C4-2B (cell line): ENCODE results near the gene SEMA4D.
A peak's percentile ranks its signal among the peaks of the same experiment; 100 is the strongest.
"Not testable (repeated sequence)": the region's sequence is repeated elsewhere in the genome, so short reads cannot be mapped to it uniquely, and the experiment has no call there.

Experiments
- H3K27ac ChIP-seq: fragments of 450-650 bp; 2 replicates; pipeline ENCODE4 v1.5.1; 2017
- CTCF ChIP-seq: fragments of 450-650 bp; conservative IDR thresholded peaks from 2 replicates; pipeline ENCODE4 v1.5.1; 2017; ENCODE audit warnings: mild to moderate bottlenecking
- ZFX ChIP-seq: fragments of 450-650 bp; IDR thresholded peaks from 2 replicates; pipeline ENCODE4 v1.6.1; 2017

The SEMA4D gene

GRCh38 chr9:89474939-89475338 lies 23.0 kb downstream of the SEMA4D start:
- TF ChIP-seq CTCF (no peak), ZFX (no peak)
- peak overlapping the region; percentile 61 for H3K27ac ChIP-seq

GRCh38 chr9:89473762-89474469 lies 24.0 kb downstream of the SEMA4D start:
- no peak for TF ChIP-seq CTCF
- no peak for TF ChIP-seq ZFX
- H3K27ac ChIP-seq = peak overlapping the region; percentile 61

GRCh38 chr9:89471796-89472320 lies 26.1 kb downstream of the SEMA4D start:
- not testable (repeated sequence) for H3K27ac ChIP-seq

- TF ChIP-seq ZFX = no peak
- no peak for TF ChIP-seq CTCF
- no peak overlapping the region for H3K27ac ChIP-seq
These were observed 26.5 kb downstream of the SEMA4D start for GRCh38 chr9:89471390-89471789.

- H3K27ac ChIP-seq = no peak overlapping the region
- TF ChIP-seq ZFX = no peak
- no peak for TF ChIP-seq CTCF
These were observed 27.6 kb downstream of the SEMA4D start for GRCh38 chr9:89470224-89470839.

GRCh38 chr9:89469003-89469402 lies 28.9 kb downstream of the SEMA4D start:
- no peak overlapping the region for H3K27ac ChIP-seq
- no peak for TF ChIP-seq CTCF
- TF ChIP-seq ZFX = no peak

- TF ChIP-seq ZFX = no peak
- TF ChIP-seq CTCF = no peak
- H3K27ac ChIP-seq = no peak overlapping the region
These were observed 29.5 kb downstream of the SEMA4D start for GRCh38 chr9:89468281-89468960.
